GM23338 (cell line): ENCODE measurements around the gene DBT. TPM values are rescaled to one million over a fixed set of nuclear protein-coding genes. Genes with fewer than 3 reads are reported as not detected.

ENCODE experiments used
- ATAC-seq: fragments of 200-7000 bp; cut with Tn5 transposase; 3 replicates; pipeline ENCODE4 v1.9.1; 2020
- DNase-seq: peaks from one replicate; pipeline ENCODE4 v3.0.0-alpha.2; 2015; ENCODE audit warnings: low spot score
- H2AFZ ChIP-seq: fragments of 200-600 bp; sonication (generic); 2 replicates; pipeline ENCODE4 v1.8.0; 2016; ENCODE audit warnings: antibody characterized with exemption, mild to moderate bottlenecking, moderate library complexity
- H3F3A ChIP-seq: fragments of 200-600 bp; sonication (generic); replicated peaks from 2 replicates; pipeline ENCODE4 v1.8.0; 2017; ENCODE audit warnings: antibody characterized with exemption, mixed run types, low read depth
- H3K27ac ChIP-seq: fragments of 200-600 bp; sonication (generic); 2 replicates; pipeline ENCODE4 v1.6.1; 2016; ENCODE audit warnings: low read depth
- H3K27me3 ChIP-seq: fragments of 200-600 bp; sonication (generic); 2 replicates; pipeline ENCODE4 v1.8.0; 2016; ENCODE audit warnings: mild to moderate bottlenecking, mixed run types, moderate library complexity; ENCODE audit not compliant: insufficient read depth
- H3K36me3 ChIP-seq: fragments of 200-600 bp; sonication (generic); 2 replicates; pipeline ENCODE4 v1.8.0; 2016; ENCODE audit warnings: mild to moderate bottlenecking; ENCODE audit not compliant: insufficient read depth
- H3K4me1 ChIP-seq: fragments of 200-600 bp; sonication (generic); 2 replicates; pipeline ENCODE4 v1.8.0; 2016; ENCODE audit warnings: mild to moderate bottlenecking, moderate library complexity; ENCODE audit not compliant: insufficient read depth
- H3K4me2 ChIP-seq: fragments of 200-600 bp; sonication (generic); 2 replicates; pipeline ENCODE4 v1.7.1; 2017; ENCODE audit warnings: mixed run types
- H3K4me3 ChIP-seq: fragments of 200-600 bp; sonication (generic); 2 replicates; pipeline ENCODE4 v1.6.1; 2016; ENCODE audit warnings: mixed run types
- H3K79me2 ChIP-seq: fragments of 200-600 bp; sonication (generic); replicated peaks from 2 replicates; pipeline ENCODE4 v1.8.0; 2017; ENCODE audit warnings: mild to moderate bottlenecking; ENCODE audit not compliant: insufficient read depth
- H3K9me2 ChIP-seq: fragments of 200-600 bp; sonication (generic); 2 replicates; pipeline ENCODE4 v1.8.0; 2017; ENCODE audit not compliant: insufficient read depth
- H4K20me1 ChIP-seq: fragments of 200-600 bp; sonication (generic); replicated peaks from 2 replicates; pipeline ENCODE4 v1.8.0; 2017; ENCODE audit warnings: mild to moderate bottlenecking; ENCODE audit not compliant: insufficient read depth
- H3K27ac Mint-ChIP-seq: 2 replicates; pipeline ENCODE4 v1.8.0; 2020; ENCODE audit warnings: inconsistent platforms, mild to moderate bottlenecking, moderate library complexity, mixed read lengths
- H3K27me3 Mint-ChIP-seq: 3 replicates; pipeline ENCODE4 v1.8.0; 2022; ENCODE audit warnings: low read depth, mild to moderate bottlenecking, moderate library complexity, mixed read lengths, inconsistent platforms; ENCODE audit not compliant: insufficient read depth, poor library complexity
- H3K36me3 Mint-ChIP-seq: 3 replicates; pipeline ENCODE4 v1.8.0; 2021; ENCODE audit warnings: low read depth, mild to moderate bottlenecking, inconsistent platforms, moderate library complexity, mixed read lengths
- H3K4me1 Mint-ChIP-seq: 3 replicates; pipeline ENCODE4 v1.8.0; 2020; ENCODE audit warnings: mild to moderate bottlenecking, inconsistent platforms, mixed read lengths
- H3K4me3 Mint-ChIP-seq: 3 replicates; pipeline ENCODE4 v1.8.0; 2021; ENCODE audit warnings: moderate library complexity, mild to moderate bottlenecking, inconsistent platforms, mixed read lengths
- H3K9me3 Mint-ChIP-seq: 3 replicates; pipeline ENCODE4 v1.8.0; 2020; ENCODE audit warnings: moderate library complexity, mild to moderate bottlenecking, inconsistent platforms, mixed read lengths
- CREB1 ChIP-seq: fragments of 250-450 bp; sonication (Bioruptor Pico); IDR thresholded peaks from 2 replicates; pipeline ENCODE4 v1.5.0; 2020; ENCODE audit warnings: low read depth, mild to moderate bottlenecking, moderate library complexity
- EZH2 ChIP-seq: fragments of 200-600 bp; sonication (generic); IDR thresholded peaks from one replicate; pipeline ENCODE4 v1.8.0; 2017; ENCODE audit warnings: antibody characterized with exemption, mild to moderate bottlenecking, low read depth; ENCODE audit not compliant: unreplicated experiment
- EZH2phosphoT487 ChIP-seq: fragments of 200-600 bp; sonication (generic); IDR thresholded peaks from one replicate; pipeline ENCODE4 v1.8.1; 2018; ENCODE audit warnings: antibody characterized with exemption; ENCODE audit not compliant: unreplicated experiment
- JUNB ChIP-seq: IDR thresholded peaks from one replicate; pipeline ENCODE4 v1.6.1; 2016; ENCODE audit warnings: antibody characterized with exemption; ENCODE audit not compliant: unreplicated experiment
- NANOG ChIP-seq: IDR thresholded peaks from 2 replicates; pipeline ENCODE4 v1.6.1; 2016; ENCODE audit warnings: antibody characterized with exemption, borderline replicate concordance
- POLR2AphosphoS5 ChIP-seq: IDR thresholded peaks from 2 replicates; pipeline ENCODE4 v1.6.1; 2016; ENCODE audit warnings: antibody characterized with exemption, low read depth
- ZNF114 ChIP-seq: fragments of 250-450 bp; sonication (Bioruptor Pico); IDR thresholded peaks from 2 replicates; pipeline ENCODE4 v1.5.0; 2020; ENCODE audit warnings: mild to moderate bottlenecking, moderate library complexity
- ZNF331 ChIP-seq: fragments of 250-450 bp; sonication (Bioruptor Pico); IDR thresholded peaks from 2 replicates; pipeline ENCODE4 v1.5.0; 2020; ENCODE audit warnings: low read depth, mild to moderate bottlenecking, moderate library complexity
- polyA plus RNA-seq: library from polyadenylated mRNA; unstranded; fragments of >200 nt; fragmentation: Nextera tagmentation; extraction: Ambion mirVana; gene quantifications from 2 replicates; pipeline ENCODE4 v1.2.1, GENCODE V29; 2016
- total RNA-seq: library from RNA; depleted of rRNA; stranded (reverse); fragments of >200 nt; shearing (Covaris generic); gene quantifications from 2 replicates; pipeline ENCODE4 v1.2.3, GENCODE V29; 2014
- TF ChIP-seq, protein P1 (sequence below): IDR thresholded peaks from 2 replicates; pipeline ENCODE4 v1.6.1; 2016; ENCODE audit warnings: antibody characterized with exemption
- TF ChIP-seq, protein P2 (sequence below), 2 experiments: fragments of 200-600 bp in 1 of 2; sonication (generic) in 1 of 2; conservative IDR thresholded peaks; 2 replicates each; pipeline versions ENCODE4 v1.5.1 to v1.6.1; 2016 to 2017; ENCODE audit warnings: antibody characterized with exemption in 2 of 2, low read depth in 2 of 2, mild to moderate bottlenecking in 2 of 2, moderate library complexity in 1 of 2
- TF ChIP-seq, protein P3 (sequence below): fragments of 250-450 bp; sonication (Bioruptor Pico); IDR thresholded peaks from 2 replicates; pipeline ENCODE4 v1.5.0; 2020; ENCODE audit warnings: mild to moderate bottlenecking, moderate library complexity

Gene DBT
- total and polyA plus RNA-seq, 2 experiments from 2014 or later: 8.1 to 14.7 TPM

DNA sequence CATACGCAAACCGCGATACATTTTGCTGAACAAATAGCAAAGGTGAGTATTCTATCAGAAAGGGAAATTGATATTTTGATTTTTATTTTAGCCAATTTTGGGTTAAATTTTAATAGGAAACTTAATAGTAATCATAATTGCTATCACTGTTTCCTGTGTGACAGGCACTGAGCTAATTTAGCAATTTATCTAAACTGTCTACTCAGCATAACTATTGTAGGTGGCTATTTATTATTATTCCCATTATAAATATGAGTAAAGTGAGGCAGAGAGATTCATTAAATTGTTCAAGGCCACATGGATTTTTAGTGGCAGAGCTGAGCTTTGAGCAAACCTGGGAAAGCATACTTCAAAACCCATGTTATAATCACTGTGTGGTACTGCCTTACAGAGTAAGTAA lies 37.5 kb upstream of the DBT start:
- no peaks in the 10 kb centered on the region for H3K4me1 ChIP-seq
- Mint-ChIP-seq H3K9me3 (no peaks in the 10 kb centered on the region; the same call in 2 of the 3 replicates), H3K27me3 (peaks cover 2% of the 10 kb centered on the region), H3K36me3 (peaks cover 57% of the 10 kb centered on the region), H3K4me1 (no peaks in the 10 kb centered on the region), H3K4me3 (no peak overlapping the region), H3K27ac (no peak overlapping the region)
- DNase-seq (no peak), ATAC-seq (no peak)
- no peak overlapping the region for H2AFZ ChIP-seq
- no peaks in the 10 kb centered on the region for H3K79me2 ChIP-seq
- no peak overlapping the region for H3K4me3 ChIP-seq
- no peaks in the 10 kb centered on the region for H4K20me1 ChIP-seq
- H3K27ac ChIP-seq: no peak overlapping the region
- no peaks in the 10 kb centered on the region for H3F3A ChIP-seq
- no peaks in the 10 kb centered on the region for H3K9me2 ChIP-seq
- peaks cover 42% of the 10 kb centered on the region; the same call in 1 of the 2 replicates for H3K36me3 ChIP-seq
- no peak overlapping the region for H3K4me2 ChIP-seq
- H3K27me3 ChIP-seq: no peaks in the 10 kb centered on the region
- TF ChIP-seq CREB1: no peak

DNA sequence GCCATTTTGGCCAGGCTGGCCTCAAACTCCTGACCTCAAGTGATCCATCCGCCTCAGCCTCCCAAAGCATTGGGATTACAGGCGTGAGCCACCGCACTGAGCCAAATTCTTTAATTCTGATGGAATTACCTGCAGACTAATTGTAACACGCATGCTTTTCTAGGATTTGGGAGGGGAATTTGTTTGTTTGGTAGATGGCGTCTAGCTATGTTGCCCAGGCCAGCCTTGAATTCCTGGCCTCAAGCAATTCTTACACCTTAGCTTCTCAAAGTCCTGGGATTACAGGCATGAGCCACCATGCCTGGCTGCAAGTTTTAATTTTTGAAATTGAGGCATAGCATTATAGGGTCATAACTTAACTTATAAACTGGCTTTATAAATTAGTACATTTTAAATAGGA lies 35.0 kb upstream of the DBT start:
- peaks cover 2% of the 10 kb centered on the region for H3K27me3 Mint-ChIP-seq
- no peaks in the 10 kb centered on the region for H3K79me2 ChIP-seq
- no peak overlapping the region for H3K4me2 ChIP-seq
- H3F3A ChIP-seq: no peaks in the 10 kb centered on the region
- no peak overlapping the region for H3K27ac Mint-ChIP-seq
- H3K4me3 Mint-ChIP-seq: no peak overlapping the region
- peaks cover 34% of the 10 kb centered on the region; the same call in 1 of the 2 replicates for H3K36me3 ChIP-seq
- H4K20me1 ChIP-seq: 0 out of 2 replicates have a peak, but pooled peaks cover 2% of the 10 kb centered on the region
- no peaks in the 10 kb centered on the region for H3K4me1 ChIP-seq
- no peaks in the 10 kb centered on the region for H3K4me1 Mint-ChIP-seq
- H3K36me3 Mint-ChIP-seq: peaks cover 47% of the 10 kb centered on the region
- H3K9me2 ChIP-seq: no peaks in the 10 kb centered on the region
- DNase-seq: no peak
- H3K9me3 Mint-ChIP-seq: no peaks in the 10 kb centered on the region; the same call in 2 of the 3 replicates
- no peak overlapping the region for H3K4me3 ChIP-seq
- peak overlapping the region; percentile 28; the same call in 1 of the 2 replicates for H3K27ac ChIP-seq
- H2AFZ ChIP-seq: no peak overlapping the region
- H3K27me3 ChIP-seq: no peaks in the 10 kb centered on the region
- no peak for ATAC-seq
- TF ChIP-seq NANOG: no peak
- TF ChIP-seq CREB1: no peak
- no peak for TF ChIP-seq POLR2AphosphoS5
- TF ChIP-seq ZNF331: no peak
- no peak for TF ChIP-seq JUNB
- TF ChIP-seq, protein P1, sequence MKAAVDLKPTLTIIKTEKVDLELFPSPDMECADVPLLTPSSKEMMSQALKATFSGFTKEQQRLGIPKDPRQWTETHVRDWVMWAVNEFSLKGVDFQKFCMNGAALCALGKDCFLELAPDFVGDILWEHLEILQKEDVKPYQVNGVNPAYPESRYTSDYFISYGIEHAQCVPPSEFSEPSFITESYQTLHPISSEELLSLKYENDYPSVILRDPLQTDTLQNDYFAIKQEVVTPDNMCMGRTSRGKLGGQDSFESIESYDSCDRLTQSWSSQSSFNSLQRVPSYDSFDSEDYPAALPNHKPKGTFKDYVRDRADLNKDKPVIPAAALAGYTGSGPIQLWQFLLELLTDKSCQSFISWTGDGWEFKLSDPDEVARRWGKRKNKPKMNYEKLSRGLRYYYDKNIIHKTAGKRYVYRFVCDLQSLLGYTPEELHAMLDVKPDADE: no peak
- TF ChIP-seq, protein P2, sequence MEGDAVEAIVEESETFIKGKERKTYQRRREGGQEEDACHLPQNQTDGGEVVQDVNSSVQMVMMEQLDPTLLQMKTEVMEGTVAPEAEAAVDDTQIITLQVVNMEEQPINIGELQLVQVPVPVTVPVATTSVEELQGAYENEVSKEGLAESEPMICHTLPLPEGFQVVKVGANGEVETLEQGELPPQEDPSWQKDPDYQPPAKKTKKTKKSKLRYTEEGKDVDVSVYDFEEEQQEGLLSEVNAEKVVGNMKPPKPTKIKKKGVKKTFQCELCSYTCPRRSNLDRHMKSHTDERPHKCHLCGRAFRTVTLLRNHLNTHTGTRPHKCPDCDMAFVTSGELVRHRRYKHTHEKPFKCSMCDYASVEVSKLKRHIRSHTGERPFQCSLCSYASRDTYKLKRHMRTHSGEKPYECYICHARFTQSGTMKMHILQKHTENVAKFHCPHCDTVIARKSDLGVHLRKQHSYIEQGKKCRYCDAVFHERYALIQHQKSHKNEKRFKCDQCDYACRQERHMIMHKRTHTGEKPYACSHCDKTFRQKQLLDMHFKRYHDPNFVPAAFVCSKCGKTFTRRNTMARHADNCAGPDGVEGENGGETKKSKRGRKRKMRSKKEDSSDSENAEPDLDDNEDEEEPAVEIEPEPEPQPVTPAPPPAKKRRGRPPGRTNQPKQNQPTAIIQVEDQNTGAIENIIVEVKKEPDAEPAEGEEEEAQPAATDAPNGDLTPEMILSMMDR (conservative IDR thresholded peaks at IDR 0.05; ENCODE audit: low read depth in 2 of 2): no peak
- no peak for TF ChIP-seq EZH2phosphoT487
- TF ChIP-seq, protein P3, sequence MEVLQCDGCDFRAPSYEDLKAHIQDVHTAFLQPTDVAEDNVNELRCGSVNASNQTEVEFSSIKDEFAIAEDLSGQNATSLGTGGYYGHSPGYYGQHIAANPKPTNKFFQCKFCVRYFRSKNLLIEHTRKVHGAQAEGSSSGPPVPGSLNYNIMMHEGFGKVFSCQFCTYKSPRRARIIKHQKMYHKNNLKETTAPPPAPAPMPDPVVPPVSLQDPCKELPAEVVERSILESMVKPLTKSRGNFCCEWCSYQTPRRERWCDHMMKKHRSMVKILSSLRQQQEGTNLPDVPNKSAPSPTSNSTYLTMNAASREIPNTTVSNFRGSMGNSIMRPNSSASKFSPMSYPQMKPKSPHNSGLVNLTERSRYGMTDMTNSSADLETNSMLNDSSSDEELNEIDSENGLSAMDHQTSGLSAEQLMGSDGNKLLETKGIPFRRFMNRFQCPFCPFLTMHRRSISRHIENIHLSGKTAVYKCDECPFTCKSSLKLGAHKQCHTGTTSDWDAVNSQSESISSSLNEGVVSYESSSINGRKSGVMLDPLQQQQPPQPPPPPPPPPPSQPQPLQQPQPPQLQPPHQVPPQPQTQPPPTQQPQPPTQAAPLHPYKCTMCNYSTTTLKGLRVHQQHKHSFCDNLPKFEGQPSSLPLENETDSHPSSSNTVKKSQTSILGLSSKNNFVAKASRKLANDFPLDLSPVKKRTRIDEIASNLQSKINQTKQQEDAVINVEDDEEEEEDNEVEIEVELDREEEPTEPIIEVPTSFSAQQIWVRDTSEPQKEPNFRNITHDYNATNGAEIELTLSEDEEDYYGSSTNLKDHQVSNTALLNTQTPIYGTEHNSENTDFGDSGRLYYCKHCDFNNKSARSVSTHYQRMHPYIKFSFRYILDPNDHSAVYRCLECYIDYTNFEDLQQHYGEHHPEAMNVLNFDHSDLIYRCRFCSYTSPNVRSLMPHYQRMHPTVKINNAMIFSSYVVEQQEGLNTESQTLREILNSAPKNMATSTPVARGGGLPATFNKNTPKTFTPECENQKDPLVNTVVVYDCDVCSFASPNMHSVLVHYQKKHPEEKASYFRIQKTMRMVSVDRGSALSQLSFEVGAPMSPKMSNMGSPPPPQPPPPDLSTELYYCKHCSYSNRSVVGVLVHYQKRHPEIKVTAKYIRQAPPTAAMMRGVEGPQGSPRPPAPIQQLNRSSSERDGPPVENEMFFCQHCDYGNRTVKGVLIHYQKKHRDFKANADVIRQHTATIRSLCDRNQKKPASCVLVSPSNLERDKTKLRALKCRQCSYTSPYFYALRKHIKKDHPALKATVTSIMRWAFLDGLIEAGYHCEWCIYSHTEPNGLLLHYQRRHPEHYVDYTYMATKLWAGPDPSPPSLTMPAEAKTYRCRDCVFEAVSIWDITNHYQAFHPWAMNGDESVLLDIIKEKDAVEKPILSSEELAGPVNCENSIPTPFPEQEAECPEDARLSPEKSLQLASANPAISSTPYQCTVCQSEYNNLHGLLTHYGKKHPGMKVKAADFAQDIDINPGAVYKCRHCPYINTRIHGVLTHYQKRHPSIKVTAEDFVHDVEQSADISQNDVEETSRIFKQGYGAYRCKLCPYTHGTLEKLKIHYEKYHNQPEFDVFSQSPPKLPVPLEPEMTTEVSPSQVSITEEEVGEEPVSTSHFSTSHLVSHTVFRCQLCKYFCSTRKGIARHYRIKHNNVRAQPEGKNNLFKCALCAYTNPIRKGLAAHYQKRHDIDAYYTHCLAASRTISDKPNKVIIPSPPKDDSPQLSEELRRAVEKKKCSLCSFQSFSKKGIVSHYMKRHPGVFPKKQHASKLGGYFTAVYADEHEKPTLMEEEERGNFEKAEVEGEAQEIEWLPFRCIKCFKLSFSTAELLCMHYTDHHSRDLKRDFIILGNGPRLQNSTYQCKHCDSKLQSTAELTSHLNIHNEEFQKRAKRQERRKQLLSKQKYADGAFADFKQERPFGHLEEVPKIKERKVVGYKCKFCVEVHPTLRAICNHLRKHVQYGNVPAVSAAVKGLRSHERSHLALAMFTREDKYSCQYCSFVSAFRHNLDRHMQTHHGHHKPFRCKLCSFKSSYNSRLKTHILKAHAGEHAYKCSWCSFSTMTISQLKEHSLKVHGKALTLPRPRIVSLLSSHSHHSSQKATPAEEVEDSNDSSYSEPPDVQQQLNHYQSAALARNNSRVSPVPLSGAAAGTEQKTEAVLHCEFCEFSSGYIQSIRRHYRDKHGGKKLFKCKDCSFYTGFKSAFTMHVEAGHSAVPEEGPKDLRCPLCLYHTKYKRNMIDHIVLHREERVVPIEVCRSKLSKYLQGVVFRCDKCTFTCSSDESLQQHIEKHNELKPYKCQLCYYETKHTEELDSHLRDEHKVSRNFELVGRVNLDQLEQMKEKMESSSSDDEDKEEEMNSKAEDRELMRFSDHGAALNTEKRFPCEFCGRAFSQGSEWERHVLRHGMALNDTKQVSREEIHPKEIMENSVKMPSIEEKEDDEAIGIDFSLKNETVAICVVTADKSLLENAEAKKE (CRISPR knock-in tag): no peak
- TF ChIP-seq ZNF114 (CRISPR knock-in tag): no peak
- TF ChIP-seq EZH2: no peak
